Measurements from ENCODE around the gene GPD1. TPM values are rescaled to one million over a fixed set of nuclear protein-coding genes. Genes with fewer than 3 reads are reported as not detected.

GPD1 gene
- total RNA-seq, 1 donor from 2014 or later, result 9.0 TPM

- Histone ChIP-seq H3K4me3 (no peak overlapping the region), H3K27ac (replicated peaks) (no peak overlapping the region), H3K27me3 (ENCODE audit: low read depth) (no peaks in the 10 kb centered on the region), H3K36me3 (no peaks in the 10 kb centered on the region), H3K4me1 (peaks cover 9% of the 10 kb centered on the region), H3K9me3 (replicated peaks) (no peaks in the 10 kb centered on the region)
- intact Hi-C loops (cut with micrococcal nuclease), result loop anchor here (5.0 kb wide), 1 partner anchor 102 kb away; no protein-coding TSS in a partner anchor
- peak; percentile 83 for DNase-seq
- TF ChIP-seq, protein P1, sequence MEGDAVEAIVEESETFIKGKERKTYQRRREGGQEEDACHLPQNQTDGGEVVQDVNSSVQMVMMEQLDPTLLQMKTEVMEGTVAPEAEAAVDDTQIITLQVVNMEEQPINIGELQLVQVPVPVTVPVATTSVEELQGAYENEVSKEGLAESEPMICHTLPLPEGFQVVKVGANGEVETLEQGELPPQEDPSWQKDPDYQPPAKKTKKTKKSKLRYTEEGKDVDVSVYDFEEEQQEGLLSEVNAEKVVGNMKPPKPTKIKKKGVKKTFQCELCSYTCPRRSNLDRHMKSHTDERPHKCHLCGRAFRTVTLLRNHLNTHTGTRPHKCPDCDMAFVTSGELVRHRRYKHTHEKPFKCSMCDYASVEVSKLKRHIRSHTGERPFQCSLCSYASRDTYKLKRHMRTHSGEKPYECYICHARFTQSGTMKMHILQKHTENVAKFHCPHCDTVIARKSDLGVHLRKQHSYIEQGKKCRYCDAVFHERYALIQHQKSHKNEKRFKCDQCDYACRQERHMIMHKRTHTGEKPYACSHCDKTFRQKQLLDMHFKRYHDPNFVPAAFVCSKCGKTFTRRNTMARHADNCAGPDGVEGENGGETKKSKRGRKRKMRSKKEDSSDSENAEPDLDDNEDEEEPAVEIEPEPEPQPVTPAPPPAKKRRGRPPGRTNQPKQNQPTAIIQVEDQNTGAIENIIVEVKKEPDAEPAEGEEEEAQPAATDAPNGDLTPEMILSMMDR (IDR thresholded peaks at IDR 0.05; ENCODE audit: borderline replicate concordance), result peak; percentile 98
Observed at GRCh38 chr12:50074936-50075807, 28.6 kb upstream of the GPD1 start.

DNA sequence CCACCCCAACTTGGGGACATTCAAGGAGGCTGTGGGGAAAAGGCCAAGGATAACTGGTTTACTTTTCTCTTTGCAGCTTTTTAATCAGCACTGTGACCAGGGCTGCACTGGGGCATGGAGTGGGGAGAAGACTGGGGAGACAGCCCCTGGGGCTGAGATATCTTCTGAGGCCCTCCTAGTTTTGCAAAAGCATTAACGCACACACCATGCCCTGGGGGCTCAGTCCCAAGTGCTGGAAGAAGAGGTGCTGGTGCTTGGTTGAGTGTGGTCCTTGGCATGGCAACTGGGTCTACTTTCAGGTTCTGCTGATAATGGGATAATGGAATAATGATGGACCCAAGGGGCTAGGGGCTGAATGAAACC is 28.0 kb upstream of the GPD1 start:
- Histone ChIP-seq H3K27ac (replicated peaks) (no peak overlapping the region), H3K4me3 (no peak overlapping the region), H3K9me3 (replicated peaks) (no peaks in the 10 kb centered on the region), H3K36me3 (no peaks in the 10 kb centered on the region), H3K27me3 (ENCODE audit: low read depth) (peaks cover 3% of the 10 kb centered on the region), H3K4me1 (peaks cover 8% of the 10 kb centered on the region)
- TF ChIP-seq, protein P1 (IDR thresholded peaks at IDR 0.05; ENCODE audit: borderline replicate concordance), result no peak
- no peak for DNase-seq
- intact Hi-C loops (cut with micrococcal nuclease), result loop anchor here (5.0 kb wide), 1 partner anchor 102 kb away; no protein-coding TSS in a partner anchor

DNA sequence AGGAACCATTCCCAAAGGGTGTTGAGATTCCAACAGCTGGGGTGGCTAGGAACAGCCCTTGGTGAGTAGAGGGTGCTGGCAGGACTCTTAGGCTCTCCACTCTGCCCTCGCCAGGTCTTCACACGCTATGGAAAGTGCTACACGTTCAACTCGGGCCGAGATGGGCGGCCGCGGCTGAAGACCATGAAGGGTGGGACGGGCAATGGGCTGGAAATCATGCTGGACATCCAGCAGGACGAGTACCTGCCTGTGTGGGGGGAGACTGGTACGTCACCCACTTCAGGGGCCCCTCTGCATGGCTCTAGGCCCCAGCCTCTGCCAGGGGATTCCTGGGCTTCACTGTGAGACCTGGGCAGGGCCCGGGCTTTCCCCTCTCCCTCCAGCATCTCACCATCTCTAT is 26.7 kb upstream of the GPD1 start:
- Histone ChIP-seq H3K27ac (replicated peaks) (no peak overlapping the region), H3K36me3 (no peaks in the 10 kb centered on the region), H3K27me3 (ENCODE audit: low read depth) (peaks cover 7% of the 10 kb centered on the region), H3K4me1 (peaks cover 10% of the 10 kb centered on the region), H3K9me3 (replicated peaks) (no peaks in the 10 kb centered on the region), H3K4me3 (no peak overlapping the region)
- intact Hi-C loops (cut with micrococcal nuclease), result loop anchor here (5.0 kb wide), 1 partner anchor 100 kb away; no protein-coding TSS in a partner anchor
- TF ChIP-seq, protein P1 (IDR thresholded peaks at IDR 0.05; ENCODE audit: borderline replicate concordance), result no peak
- no peak for DNase-seq

DNA sequence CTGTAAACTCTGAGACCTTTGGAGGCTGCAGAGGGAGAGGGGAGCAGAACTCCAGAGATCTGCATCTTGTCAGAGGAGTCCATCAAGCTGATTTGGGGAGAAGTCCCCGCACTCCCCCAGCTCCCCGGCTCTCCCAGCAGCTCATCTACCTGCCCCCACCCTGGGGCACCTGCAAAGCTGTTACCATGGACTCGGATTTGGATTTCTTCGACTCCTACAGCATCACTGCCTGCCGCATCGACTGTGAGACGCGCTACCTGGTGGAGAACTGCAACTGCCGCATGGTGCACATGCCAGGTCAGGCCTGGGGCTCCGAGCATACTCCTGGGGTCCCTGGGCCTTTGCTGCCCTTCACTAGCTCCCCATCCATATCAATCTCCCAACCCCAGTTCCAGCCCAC is 25.5 kb upstream of the GPD1 start:
- TF ChIP-seq, protein P1 (IDR thresholded peaks at IDR 0.05; ENCODE audit: borderline replicate concordance), result no peak
- intact Hi-C loops (cut with micrococcal nuclease), result loop anchor here (5.0 kb wide), 1 partner anchor 99 kb away; no protein-coding TSS in a partner anchor
- H3K9me3 ChIP-seq (replicated peaks), result no peaks in the 10 kb centered on the region

DNA sequence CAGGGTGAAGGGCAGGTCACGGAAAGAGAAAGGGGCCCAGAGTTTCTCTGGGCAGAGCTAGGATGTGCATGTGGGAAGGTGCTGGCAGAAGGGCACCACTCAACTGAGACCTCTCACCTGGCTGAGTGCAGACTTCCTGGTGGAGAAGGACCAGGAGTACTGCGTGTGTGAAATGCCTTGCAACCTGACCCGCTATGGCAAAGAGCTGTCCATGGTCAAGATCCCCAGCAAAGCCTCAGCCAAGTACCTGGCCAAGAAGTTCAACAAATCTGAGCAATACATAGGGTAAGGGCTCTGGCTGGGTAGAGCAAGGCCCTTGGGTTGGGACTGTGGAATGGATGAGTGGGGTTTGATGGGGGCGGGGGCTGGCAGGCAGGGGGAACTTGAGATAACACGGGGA is 24.0 kb upstream of the GPD1 start:
- no peak for DNase-seq
- Histone ChIP-seq H3K27me3 (ENCODE audit: low read depth) (peaks cover 7% of the 10 kb centered on the region), H3K9me3 (replicated peaks) (no peaks in the 10 kb centered on the region), H3K4me3 (no peak overlapping the region), H3K36me3 (no peaks in the 10 kb centered on the region), H3K27ac (replicated peaks) (no peak overlapping the region), H3K4me1 (peaks cover 19% of the 10 kb centered on the region)
- TF ChIP-seq, protein P1 (IDR thresholded peaks at IDR 0.05; ENCODE audit: borderline replicate concordance), result no peak
- intact Hi-C loops (cut with micrococcal nuclease), result loop anchor here (5.0 kb wide), 1 partner anchor 98 kb away; no protein-coding TSS in a partner anchor

More for the DNA sequence above, 25.5 kb upstream of the GPD1 start:
- Histone ChIP-seq H3K4me1 (peaks cover 10% of the 10 kb centered on the region), H3K27ac (replicated peaks) (no peak overlapping the region), H3K36me3 (no peaks in the 10 kb centered on the region), H3K4me3 (no peak overlapping the region), H3K27me3 (ENCODE audit: low read depth) (peaks cover 7% of the 10 kb centered on the region)
- DNase-seq, result no peak
